ENCODE data around the gene HAPLN1. TPM values are rescaled to one million over a fixed set of nuclear protein-coding genes. Genes with fewer than 3 reads are reported as not detected.

HAPLN1 gene
- total RNA-seq, 1 donor from 2014 or later = 1.4 TPM

GRCh38 chr5:83645936-83646335, 74.7 kb downstream of the HAPLN1 start:
- no peaks in the 10 kb centered on the region for H3K27me3 Mint-ChIP-seq (ENCODE audit: low read depth)
- peaks cover 2% of the 10 kb centered on the region for H3K9me3 Mint-ChIP-seq
- H3K36me3 Mint-ChIP-seq (ENCODE audit: low read depth) = no peaks in the 10 kb centered on the region
- no peak for TF ChIP-seq CTCF (conservative IDR thresholded peaks at IDR 0.05)
- no peak for DNase-seq (ENCODE audit: low read depth, low spot score)
- no peak overlapping the region for H3K4me3 Mint-ChIP-seq
- peaks cover 14% of the 10 kb centered on the region for H3K4me1 Mint-ChIP-seq
- no peak overlapping the region for H3K27ac Mint-ChIP-seq (ENCODE audit: unreplicated experiment)

GRCh38 chr5:83644301-83644700, 76.4 kb downstream of the HAPLN1 start:
- no peaks in the 10 kb centered on the region for H3K27me3 Mint-ChIP-seq (ENCODE audit: low read depth)
- DNase-seq (ENCODE audit: low read depth, low spot score) = no peak
- H3K36me3 Mint-ChIP-seq (ENCODE audit: low read depth) = no peaks in the 10 kb centered on the region
- H3K4me3 Mint-ChIP-seq = no peak overlapping the region
- H3K9me3 Mint-ChIP-seq = no peaks in the 10 kb centered on the region
- no peak overlapping the region for H3K27ac Mint-ChIP-seq (ENCODE audit: unreplicated experiment)
- H3K4me1 Mint-ChIP-seq = peaks cover 14% of the 10 kb centered on the region
- TF ChIP-seq CTCF (conservative IDR thresholded peaks at IDR 0.05) = no peak

GRCh38 chr5:83641946-83642345, 78.7 kb downstream of the HAPLN1 start:
- H3K36me3 Mint-ChIP-seq (ENCODE audit: low read depth) = no peaks in the 10 kb centered on the region
- no peak for TF ChIP-seq CTCF (conservative IDR thresholded peaks at IDR 0.05)
- DNase-seq (ENCODE audit: low read depth, low spot score) = no peak
- H3K4me3 Mint-ChIP-seq = no peak overlapping the region
- H3K27ac Mint-ChIP-seq (ENCODE audit: unreplicated experiment) = no peak overlapping the region
- H3K27me3 Mint-ChIP-seq (ENCODE audit: low read depth) = no peaks in the 10 kb centered on the region
- peaks cover 16% of the 10 kb centered on the region for H3K4me1 Mint-ChIP-seq
- H3K9me3 Mint-ChIP-seq = peaks cover 2% of the 10 kb centered on the region

DNA sequence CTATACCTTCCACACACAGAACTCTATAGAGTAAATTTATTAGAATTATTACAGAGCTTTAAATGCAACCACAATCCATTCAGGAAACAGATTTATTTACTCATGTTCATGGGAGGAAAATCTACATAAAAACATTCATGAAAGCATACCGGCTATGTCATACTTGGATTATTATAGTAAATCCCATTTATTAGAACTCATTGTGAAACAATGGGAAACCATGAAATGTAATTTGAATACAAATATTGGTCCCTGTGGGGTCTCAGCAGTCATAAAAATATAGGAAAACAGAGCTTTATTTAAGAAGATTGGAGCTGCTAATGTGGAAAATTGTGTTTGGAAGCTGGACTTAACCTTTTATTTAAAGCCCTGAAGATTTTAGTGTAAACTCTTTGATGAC, 80.7 kb downstream of the HAPLN1 start:
- DNase-seq (ENCODE audit: low read depth, low spot score) = no peak
- Mint-ChIP-seq H3K27me3 (ENCODE audit: low read depth) (no peaks in the 10 kb centered on the region), H3K36me3 (ENCODE audit: low read depth) (no peaks in the 10 kb centered on the region), H3K4me1 (peaks cover 20% of the 10 kb centered on the region), H3K9me3 (peaks cover 2% of the 10 kb centered on the region), H3K27ac (ENCODE audit: unreplicated experiment) (no peak overlapping the region), H3K4me3 (no peak overlapping the region)
- no peak for TF ChIP-seq CTCF (conservative IDR thresholded peaks at IDR 0.05)

GRCh38 chr5:83636156-83636555, 84.5 kb downstream of the HAPLN1 start:
- Mint-ChIP-seq H3K9me3 (peaks cover 2% of the 10 kb centered on the region), H3K27me3 (ENCODE audit: low read depth) (no peaks in the 10 kb centered on the region), H3K27ac (ENCODE audit: unreplicated experiment) (no peak overlapping the region), H3K4me3 (no peak overlapping the region), H3K36me3 (ENCODE audit: low read depth) (no peaks in the 10 kb centered on the region), H3K4me1 (peaks cover 18% of the 10 kb centered on the region)
- DNase-seq (ENCODE audit: low read depth, low spot score) = no peak
- TF ChIP-seq CTCF (conservative IDR thresholded peaks at IDR 0.05) = no peak

- DNase-seq (ENCODE audit: low read depth, low spot score) = no peak
- peaks cover 5% of the 10 kb centered on the region for H3K9me3 Mint-ChIP-seq
- no peak overlapping the region for H3K27ac Mint-ChIP-seq (ENCODE audit: unreplicated experiment)
- H3K36me3 Mint-ChIP-seq (ENCODE audit: low read depth) = no peaks in the 10 kb centered on the region
- peaks cover 18% of the 10 kb centered on the region for H3K4me1 Mint-ChIP-seq
- no peaks in the 10 kb centered on the region for H3K27me3 Mint-ChIP-seq (ENCODE audit: low read depth)
- H3K4me3 Mint-ChIP-seq = no peak overlapping the region
- no peak for TF ChIP-seq CTCF (conservative IDR thresholded peaks at IDR 0.05)
Observed at GRCh38 chr5:83633285-83633684, 87.4 kb downstream of the HAPLN1 start.

Data from neural crest cell (in vitro differentiated cells).